Measurements from ENCODE around the gene IL1RN. TPM values are rescaled to one million over a fixed set of nuclear protein-coding genes. Genes with fewer than 3 reads are reported as not detected.

The IL1RN gene
- total and polyA plus RNA-seq, 2 of the 4 experiments (the other 2 are of a cell fraction) = not detected

- POLR2A ChIA-PET (ENCODE audit: unreplicated experiment) = no interaction called here
- TF ChIP-seq POLR2A (IDR thresholded peaks at IDR 0.05; ENCODE audit: low read depth, low read length) = no peak
- TF ChIP-seq MXI1 (IDR thresholded peaks at IDR 0.05; ENCODE audit: borderline replicate concordance, low read depth, low read length) = no peak
- no peak for TF ChIP-seq FOS (IDR thresholded peaks at IDR 0.05; ENCODE audit: low read depth, low read length)
- no peak for TF ChIP-seq ELK1 (IDR thresholded peaks at IDR 0.05; ENCODE audit: borderline replicate concordance, low read depth, low read length)
- no peak for TF ChIP-seq USF2 (IDR thresholded peaks at IDR 0.05; ENCODE audit: low read depth, low read length)
- TF ChIP-seq RAD21 (IDR thresholded peaks at IDR 0.05; ENCODE audit: low read length) = no peak
- TF ChIP-seq BHLHE40 (IDR thresholded peaks at IDR 0.05; ENCODE audit: low read depth, low read length) = no peak
- TF ChIP-seq RCOR1 (IDR thresholded peaks at IDR 0.05; ENCODE audit: insufficient replicate concordance, low read length) = no peak
- no peak for TF ChIP-seq MAZ (IDR thresholded peaks at IDR 0.05; ENCODE audit: borderline replicate concordance, low read depth, low read length)
- no peak for TF ChIP-seq RFX5 (IDR thresholded peaks at IDR 0.05; ENCODE audit: low read depth, low read length)
- TF ChIP-seq CTCF (conservative IDR thresholded peaks at IDR 0.05; ENCODE audit: low read depth, low read length) = no peak
- no peak for TF ChIP-seq MAFK (IDR thresholded peaks at IDR 0.05; ENCODE audit: low read depth, low read length)
- TF ChIP-seq SMC3 (IDR thresholded peaks at IDR 0.05; ENCODE audit: low read depth, low read length) = no peak
- TF ChIP-seq CEBPB (IDR thresholded peaks at IDR 0.05; ENCODE audit: low read depth, low read length) = no peak
- TF ChIP-seq CHD1 (IDR thresholded peaks at IDR 0.05; ENCODE audit: low read depth, low read length) = no peak
Observed at GRCh38 chr2:113181258-113182051, 54.1 kb downstream of the IL1RN start.

More at GRCh38 chr2:113181258-113182051, 54.1 kb downstream of the IL1RN start:
- H3K9me1 ChIP-seq (ENCODE audit: insufficient read depth, low read length) = peaks cover 3% of the 10 kb centered on the region; the same call in 1 of the 2 replicates
- H2BK120ac ChIP-seq (ENCODE audit: low read depth, low read length) = no peak overlapping the region
- no peaks in the 10 kb centered on the region for H3K79me1 ChIP-seq (ENCODE audit: low read depth in 1 of 2, low read length in 2 of 2)
- in situ Hi-C loops (cut with MboI; ENCODE audit: low sequenced_read_pairs) = no loop called here
- peaks cover 30% of the 10 kb centered on the region; the same call in 1 of the 2 replicates for H3K27me3 ChIP-seq (ENCODE audit: control insufficient read depth, insufficient read depth, low read length)
- H2BK20ac ChIP-seq (ENCODE audit: low read depth, low read length) = no peak overlapping the region
- dilution Hi-C loops (cut with HindIII; ENCODE audit: low sequenced_read_pairs, unreplicated experiment) = no loop called here
- H3K27ac ChIP-seq (ENCODE audit: insufficient read depth, low read length) = no peak overlapping the region
- no peaks in the 10 kb centered on the region for H3K36me3 ChIP-seq (ENCODE audit: control insufficient read depth, insufficient read depth, low read length)
- no peak overlapping the region for H2AK9ac ChIP-seq (replicated peaks; ENCODE audit: low read depth, low read length, poor library complexity)
- no peak overlapping the region for H3K4me3 ChIP-seq (ENCODE audit: insufficient read depth, low read depth, low read length)
- H3K4me2 ChIP-seq (ENCODE audit: low read depth, low read length) = no peak overlapping the region
- H3K18ac ChIP-seq (ENCODE audit: low read depth, low read length) = no peak overlapping the region
- H2BK5ac ChIP-seq (ENCODE audit: low read depth, low read length, poor library complexity, severe bottlenecking) = no peak overlapping the region
- no peak overlapping the region for H3K56ac ChIP-seq (ENCODE audit: extremely low read depth, insufficient read depth, low read length)
- H3K4me1 ChIP-seq (ENCODE audit: control insufficient read depth, insufficient read depth, low read length) = no peaks in the 10 kb centered on the region
- H2AFZ ChIP-seq (replicated peaks; ENCODE audit: low read length, poor library complexity) = peak overlapping the region; percentile 29
- BruUV-seq (replicated peaks) = no TSS peak
- no peaks in the 10 kb centered on the region for H4K20me1 ChIP-seq (ENCODE audit: insufficient read depth, low read length)
- H3K4ac ChIP-seq (ENCODE audit: low read depth, low read length) = no peak overlapping the region
- ATAC-seq (ENCODE audit: low read depth) (no peak), DNase-seq (no peak)
- no peak overlapping the region for H4K91ac ChIP-seq (ENCODE audit: insufficient read depth, low read depth, low read length)
- no peak overlapping the region; the same call in 1 of the 2 replicates for H3K23ac ChIP-seq (ENCODE audit: low read depth, low read length)
- H4K8ac ChIP-seq (ENCODE audit: low read depth in 2 of 2, low read length in 2 of 2) = no peak overlapping the region
- 19% methylated on average over 4 of the region's 8 CpGs; no CpG with 5 or more reads in 1 of the 2 experiments for WGBS, 2 experiments (ENCODE audit: extremely low coverage in 2 of 2, insufficient read length in 1 of 2)
- no peak overlapping the region for H3K9ac ChIP-seq (ENCODE audit: low read depth, low read length)
- intact Hi-C loops (cut with micrococcal nuclease) = no loop called here
- H2AK5ac ChIP-seq (ENCODE audit: low read depth, low read length) = no peak overlapping the region
- H3K9me3 ChIP-seq (ENCODE audit: control insufficient read depth, insufficient read depth, low read length) = no peaks in the 10 kb centered on the region
- H2BK15ac ChIP-seq (ENCODE audit: low read depth, low read length) = no peak overlapping the region
- CTCF ChIA-PET = interaction anchor here (1.3 kb wide), 1 partner anchor 9 kb away, joined by 3 read pairs; no protein-coding TSS in a partner anchor
- H4K5ac ChIP-seq (ENCODE audit: low read depth, low read length) = no peak overlapping the region
- H3K14ac ChIP-seq (replicated peaks; ENCODE audit: low read depth, low read length) = no peak overlapping the region

Data from IMR-90 (cell line).